ENCODE measurements around the gene HPSE2.
A peak's percentile ranks its signal among the peaks of the same experiment; 100 is the strongest.

HPSE2 gene

GRCh38 chr10:98861962-98862361 lies 373.7 kb downstream of the HPSE2 start:
- TF ChIP-seq CTCF (IDR thresholded peaks at IDR 0.05; ENCODE audit: control insufficient read depth, extremely low read depth, insufficient read depth), result no peak
- no peak for DNase-seq (ENCODE audit: low read depth)
- no peak overlapping the region for H3K4me3 ChIP-seq (ENCODE audit: low read depth, low read length)

- peak; percentile 50 for TF ChIP-seq CTCF (IDR thresholded peaks at IDR 0.05; ENCODE audit: control insufficient read depth, extremely low read depth, insufficient read depth)
- no peak for DNase-seq (ENCODE audit: low read depth)
- H3K4me3 ChIP-seq (ENCODE audit: low read depth, low read length), result no peak overlapping the region
These were observed 377.1 kb downstream of the HPSE2 start for GRCh38 chr10:98858525-98858924.

- H3K4me3 ChIP-seq (ENCODE audit: low read depth, low read length), result no peak overlapping the region
- no peak for TF ChIP-seq CTCF (IDR thresholded peaks at IDR 0.05; ENCODE audit: control insufficient read depth, extremely low read depth, insufficient read depth)
- DNase-seq (ENCODE audit: low read depth), result no peak
These were observed 380.1 kb downstream of the HPSE2 start for GRCh38 chr10:98855403-98856189.

- H3K4me3 ChIP-seq (ENCODE audit: low read depth, low read length), result no peak overlapping the region
- DNase-seq (ENCODE audit: low read depth), result no peak
- TF ChIP-seq CTCF (IDR thresholded peaks at IDR 0.05; ENCODE audit: control insufficient read depth, extremely low read depth, insufficient read depth), result peak; percentile 27
These were observed 383.0 kb downstream of the HPSE2 start for GRCh38 chr10:98852686-98853085.

GRCh38 chr10:98848361-98848760 lies 387.3 kb downstream of the HPSE2 start:
- H3K4me3 ChIP-seq (ENCODE audit: low read depth, low read length), result no peak overlapping the region
- TF ChIP-seq CTCF (IDR thresholded peaks at IDR 0.05; ENCODE audit: control insufficient read depth, extremely low read depth, insufficient read depth), result no peak
- DNase-seq (ENCODE audit: low read depth), result no peak

- no peak for TF ChIP-seq CTCF (IDR thresholded peaks at IDR 0.05; ENCODE audit: control insufficient read depth, extremely low read depth, insufficient read depth)
- H3K4me3 ChIP-seq (ENCODE audit: low read depth, low read length), result no peak overlapping the region
These were observed 388.9 kb downstream of the HPSE2 start for GRCh38 chr10:98846787-98847186.

GRCh38 chr10:98833542-98833941 lies 402.1 kb downstream of the HPSE2 start:
- TF ChIP-seq CTCF (IDR thresholded peaks at IDR 0.05; ENCODE audit: control insufficient read depth, extremely low read depth, insufficient read depth), result no peak
- no peak for DNase-seq (ENCODE audit: low read depth)
- H3K4me3 ChIP-seq (ENCODE audit: low read depth, low read length), result no peak overlapping the region

More at GRCh38 chr10:98846787-98847186, 388.9 kb downstream of the HPSE2 start:
- no peak for DNase-seq (ENCODE audit: low read depth)
